Tibial nerve (tissue), 4 donors: ENCODE results near the gene GGA1.

ENCODE experiments used
- EP300 ChIP-seq, 2 donors: sonication (generic); formaldehyde crosslinking; IDR thresholded peaks; one replicate each; pipeline ENCODE4 v1.6.1; 2017; ENCODE audit warnings: antibody characterized with exemption in 2 of 2, mild to moderate bottlenecking in 1 of 2
- POLR2A ChIP-seq, 2 donors: fragments of 450-650 bp; IDR thresholded peaks; one replicate each; pipeline ENCODE4 v1.6.1; 2017; ENCODE audit warnings: antibody characterized with exemption in 2 of 2, mild to moderate bottlenecking in 2 of 2, moderate library complexity in 2 of 2
- TF ChIP-seq, protein P1 (sequence below), 5 experiments: fragments of 200-600 bp in 3 of 5; fragments of 450-650 bp in 2 of 5; sonication (generic) in 3 of 5; IDR thresholded peaks; one replicate each; pipeline ENCODE4 v1.5.1; 2016 to 2019; ENCODE audit warnings: antibody characterized with exemption in 5 of 5, mild to moderate bottlenecking in 3 of 5, moderate library complexity in 2 of 5

DNA sequence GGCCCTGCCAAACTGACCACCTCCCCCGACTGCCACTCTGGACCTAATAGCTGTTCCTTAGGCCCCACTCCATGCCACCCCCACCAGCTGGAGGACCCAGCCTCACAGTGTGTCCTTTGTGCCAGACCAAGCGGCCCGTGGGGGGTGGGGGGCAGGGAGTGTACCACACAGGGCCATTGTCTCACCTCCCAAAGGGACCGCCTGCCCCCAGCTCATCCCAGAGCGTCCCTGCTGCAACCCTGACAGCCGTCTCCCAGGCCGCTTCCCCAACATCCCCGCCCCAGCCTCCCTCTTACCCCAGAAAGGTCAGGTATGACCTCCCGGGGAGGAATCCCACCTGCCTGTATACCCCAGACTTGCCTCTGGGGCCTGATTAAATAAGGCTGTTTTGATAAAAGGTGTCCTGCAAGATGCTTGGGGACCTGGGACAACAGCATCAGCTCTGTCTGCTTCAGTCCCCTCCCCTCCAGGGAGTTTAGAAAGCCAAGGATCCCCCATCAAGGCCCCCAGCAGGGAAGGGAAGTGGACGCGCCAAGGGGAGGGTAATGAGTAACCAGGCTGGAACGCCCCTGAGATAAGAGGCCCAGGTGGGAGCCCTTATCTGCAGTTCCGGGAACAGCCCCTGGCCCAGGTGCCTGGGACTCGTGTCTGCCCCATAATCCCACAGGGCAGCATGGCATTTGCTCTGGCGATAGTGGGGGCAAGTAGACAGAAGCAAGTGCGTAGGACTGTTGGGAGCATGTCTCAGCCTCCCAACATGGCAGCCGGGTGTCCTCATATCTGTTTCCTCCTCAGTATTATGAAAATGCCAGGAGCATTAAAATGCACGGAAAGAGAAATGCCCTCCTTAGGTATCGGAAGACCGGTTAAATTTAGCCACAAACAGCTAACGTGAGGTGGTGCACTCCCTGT lies 39.4 kb upstream of the GGA1 start:
- TF ChIP-seq, protein P1, sequence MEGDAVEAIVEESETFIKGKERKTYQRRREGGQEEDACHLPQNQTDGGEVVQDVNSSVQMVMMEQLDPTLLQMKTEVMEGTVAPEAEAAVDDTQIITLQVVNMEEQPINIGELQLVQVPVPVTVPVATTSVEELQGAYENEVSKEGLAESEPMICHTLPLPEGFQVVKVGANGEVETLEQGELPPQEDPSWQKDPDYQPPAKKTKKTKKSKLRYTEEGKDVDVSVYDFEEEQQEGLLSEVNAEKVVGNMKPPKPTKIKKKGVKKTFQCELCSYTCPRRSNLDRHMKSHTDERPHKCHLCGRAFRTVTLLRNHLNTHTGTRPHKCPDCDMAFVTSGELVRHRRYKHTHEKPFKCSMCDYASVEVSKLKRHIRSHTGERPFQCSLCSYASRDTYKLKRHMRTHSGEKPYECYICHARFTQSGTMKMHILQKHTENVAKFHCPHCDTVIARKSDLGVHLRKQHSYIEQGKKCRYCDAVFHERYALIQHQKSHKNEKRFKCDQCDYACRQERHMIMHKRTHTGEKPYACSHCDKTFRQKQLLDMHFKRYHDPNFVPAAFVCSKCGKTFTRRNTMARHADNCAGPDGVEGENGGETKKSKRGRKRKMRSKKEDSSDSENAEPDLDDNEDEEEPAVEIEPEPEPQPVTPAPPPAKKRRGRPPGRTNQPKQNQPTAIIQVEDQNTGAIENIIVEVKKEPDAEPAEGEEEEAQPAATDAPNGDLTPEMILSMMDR (IDR thresholded peaks at IDR 0.05) = no peak
- TF ChIP-seq EP300 (IDR thresholded peaks at IDR 0.05) (peak in 1 of 2 donors; percentile 4), POLR2A (IDR thresholded peaks at IDR 0.05) (no peak)
